CD4-positive, alpha-beta T cell treated with Interleukin-4 for 1 hour (primary cell): Measurements from ENCODE around the gene CYP24A1.

Experiments
- DNase-seq, 2 donors: peaks; one replicate each; pipeline ENCODE4 v3.0.0-alpha.2; 2020 to 2022

Gene CYP24A1

GRCh38 chr20:54110457-54110856 lies 63.3 kb downstream of the CYP24A1 start:
- DNase-seq = no peak

- DNase-seq = no peak
Observed at GRCh38 chr20:54110041-54110440, 63.7 kb downstream of the CYP24A1 start.

- no peak for DNase-seq
Observed at GRCh38 chr20:54108817-54109216, 65.0 kb downstream of the CYP24A1 start.

- no peak for DNase-seq
Observed at GRCh38 chr20:54108326-54108642, 65.5 kb downstream of the CYP24A1 start.

GRCh38 chr20:54107600-54108325 lies 66.0 kb downstream of the CYP24A1 start:
- DNase-seq = no peak

- DNase-seq = no peak
Observed at GRCh38 chr20:54107181-54107580, 66.6 kb downstream of the CYP24A1 start.

- no peak for DNase-seq
Observed at GRCh38 chr20:54106162-54106561, 67.6 kb downstream of the CYP24A1 start.

- DNase-seq = no peak
Observed at GRCh38 chr20:54105653-54106052, 68.1 kb downstream of the CYP24A1 start.

- DNase-seq = no peak
Observed at GRCh38 chr20:54104781-54105180, 69.0 kb downstream of the CYP24A1 start.

- no peak for DNase-seq
Observed at GRCh38 chr20:54103762-54104600, 69.8 kb downstream of the CYP24A1 start.
